Measurements from ENCODE around the gene PRDX6. TPM values are rescaled to one million over a fixed set of nuclear protein-coding genes. Genes with fewer than 3 reads are reported as not detected.

PRDX6 gene
- total and polyA plus RNA-seq, 2 of the 4 experiments (the other 2 are of a cell fraction) = 373 to 426 TPM

DNA sequence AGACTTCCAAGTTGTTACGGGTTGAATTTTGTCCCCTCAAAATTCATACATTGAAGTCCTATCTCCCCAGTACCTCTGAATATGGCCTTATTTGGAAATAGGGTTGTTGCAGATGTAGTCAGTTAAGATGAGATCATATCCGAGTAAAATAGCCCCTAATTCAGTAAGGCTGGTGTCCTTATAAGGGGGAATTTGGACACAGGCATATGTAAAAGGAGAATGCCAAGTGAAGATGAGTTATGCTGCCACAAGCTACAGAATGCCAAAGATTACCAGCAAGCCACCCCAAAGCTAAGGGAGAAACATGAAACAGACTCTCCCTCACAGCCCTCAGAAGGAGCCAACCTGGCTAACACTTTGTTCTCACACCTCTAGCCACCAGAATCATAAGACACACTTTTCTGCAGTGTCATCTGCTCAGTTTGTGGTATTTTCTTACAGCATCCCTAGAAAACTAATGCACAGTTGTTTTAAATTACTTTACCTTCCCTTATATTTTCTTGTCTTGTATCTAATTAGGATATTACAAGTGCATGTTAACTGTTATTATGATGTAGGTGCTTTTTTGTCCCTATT, 43.3 kb upstream of the PRDX6 start:
- Histone ChIP-seq H3K14ac (replicated peaks; ENCODE audit: low read depth, low read length) (no peak overlapping the region), H4K91ac (ENCODE audit: insufficient read depth, low read depth, low read length) (no peak overlapping the region), H3K9ac (ENCODE audit: low read depth, low read length) (no peak overlapping the region), H3K9me1 (ENCODE audit: insufficient read depth, low read length) (peaks cover 3% of the 10 kb centered on the region; the same call in 1 of the 2 replicates), H3K56ac (ENCODE audit: extremely low read depth, insufficient read depth, low read length) (no peak overlapping the region), H2BK5ac (ENCODE audit: low read depth, low read length, poor library complexity, severe bottlenecking) (no peak overlapping the region), H4K20me1 (ENCODE audit: insufficient read depth, low read length) (no peaks in the 10 kb centered on the region), H2BK20ac (ENCODE audit: low read depth, low read length) (no peak overlapping the region), H3K27me3 (ENCODE audit: control insufficient read depth, insufficient read depth, low read length) (no peaks in the 10 kb centered on the region), H3K4me1 (ENCODE audit: control insufficient read depth, insufficient read depth, low read length) (peaks cover 5% of the 10 kb centered on the region; the same call in 1 of the 2 replicates), H3K4me2 (ENCODE audit: low read depth, low read length) (no peak overlapping the region), H2BK120ac (ENCODE audit: low read depth, low read length) (no peak overlapping the region), H4K5ac (ENCODE audit: low read depth, low read length) (no peak overlapping the region), H2AFZ (replicated peaks; ENCODE audit: low read length, poor library complexity) (no peak overlapping the region), H3K4me3 (ENCODE audit: insufficient read depth, low read depth, low read length) (no peak overlapping the region), H3K27ac (ENCODE audit: insufficient read depth, low read length) (no peak overlapping the region), H3K4ac (ENCODE audit: low read depth, low read length) (no peak overlapping the region), H3K23ac (ENCODE audit: low read depth, low read length) (no peak overlapping the region), H2AK5ac (ENCODE audit: low read depth, low read length) (no peak overlapping the region), H3K36me3 (ENCODE audit: control insufficient read depth, insufficient read depth, low read length) (no peaks in the 10 kb centered on the region), H3K18ac (ENCODE audit: low read depth, low read length) (no peak overlapping the region), H3K9me3 (ENCODE audit: control insufficient read depth, insufficient read depth, low read length) (no peaks in the 10 kb centered on the region), H4K8ac (ENCODE audit: low read depth in 2 of 2, low read length in 2 of 2) (no peak overlapping the region), H3K79me1 (ENCODE audit: low read depth in 1 of 2, low read length in 2 of 2) (peaks cover 0 to 9% of the 10 kb centered on the region in 2 experiments; a peak in 1 of 4 replicates), H2AK9ac (replicated peaks; ENCODE audit: low read depth, low read length, poor library complexity) (no peak overlapping the region), H2BK15ac (ENCODE audit: low read depth, low read length) (no peak overlapping the region)
- no TSS peak for BruUV-seq (replicated peaks)
- ChIA-PET CTCF (no interaction called here), POLR2A (ENCODE audit: unreplicated experiment) (no interaction called here)
- ATAC-seq (ENCODE audit: low read depth) = no peak
- intact Hi-C loops (cut with micrococcal nuclease) (loop anchor here (5.0 to 10.0 kb wide), 6 partner anchors 338 to 781 kb away; partner anchors contain the start of genes GAS5 and ZBTB37), in situ Hi-C loops (cut with MboI; ENCODE audit: low sequenced_read_pairs) (loop anchor here (10.0 kb wide), 1 partner anchor 391 kb away; the partner anchor contains the start of genes CENPL and DARS2), dilution Hi-C loops (cut with HindIII; ENCODE audit: low sequenced_read_pairs, unreplicated experiment) (no loop called here)
- TF ChIP-seq CHD1 (IDR thresholded peaks at IDR 0.05; ENCODE audit: low read depth, low read length) (no peak), RAD21 (IDR thresholded peaks at IDR 0.05; ENCODE audit: low read length) (no peak), CEBPB (IDR thresholded peaks at IDR 0.05; ENCODE audit: low read depth, low read length) (no peak), RFX5 (IDR thresholded peaks at IDR 0.05; ENCODE audit: low read depth, low read length) (no peak), MAFK (IDR thresholded peaks at IDR 0.05; ENCODE audit: low read depth, low read length) (no peak), FOS (IDR thresholded peaks at IDR 0.05; ENCODE audit: low read depth, low read length) (no peak), POLR2A (IDR thresholded peaks at IDR 0.05; ENCODE audit: low read depth, low read length) (no peak)
- TF ChIP-seq, protein P1, sequence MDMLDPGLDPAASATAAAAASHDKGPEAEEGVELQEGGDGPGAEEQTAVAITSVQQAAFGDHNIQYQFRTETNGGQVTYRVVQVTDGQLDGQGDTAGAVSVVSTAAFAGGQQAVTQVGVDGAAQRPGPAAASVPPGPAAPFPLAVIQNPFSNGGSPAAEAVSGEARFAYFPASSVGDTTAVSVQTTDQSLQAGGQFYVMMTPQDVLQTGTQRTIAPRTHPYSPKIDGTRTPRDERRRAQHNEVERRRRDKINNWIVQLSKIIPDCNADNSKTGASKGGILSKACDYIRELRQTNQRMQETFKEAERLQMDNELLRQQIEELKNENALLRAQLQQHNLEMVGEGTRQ (IDR thresholded peaks at IDR 0.05; ENCODE audit: low read depth, low read length) = no peak
- TF ChIP-seq, protein P2, sequence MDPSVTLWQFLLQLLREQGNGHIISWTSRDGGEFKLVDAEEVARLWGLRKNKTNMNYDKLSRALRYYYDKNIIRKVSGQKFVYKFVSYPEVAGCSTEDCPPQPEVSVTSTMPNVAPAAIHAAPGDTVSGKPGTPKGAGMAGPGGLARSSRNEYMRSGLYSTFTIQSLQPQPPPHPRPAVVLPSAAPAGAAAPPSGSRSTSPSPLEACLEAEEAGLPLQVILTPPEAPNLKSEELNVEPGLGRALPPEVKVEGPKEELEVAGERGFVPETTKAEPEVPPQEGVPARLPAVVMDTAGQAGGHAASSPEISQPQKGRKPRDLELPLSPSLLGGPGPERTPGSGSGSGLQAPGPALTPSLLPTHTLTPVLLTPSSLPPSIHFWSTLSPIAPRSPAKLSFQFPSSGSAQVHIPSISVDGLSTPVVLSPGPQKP (IDR thresholded peaks at IDR 0.05; ENCODE audit: borderline replicate concordance, low read depth, low read length) = no peak
- TF ChIP-seq, protein P3, sequence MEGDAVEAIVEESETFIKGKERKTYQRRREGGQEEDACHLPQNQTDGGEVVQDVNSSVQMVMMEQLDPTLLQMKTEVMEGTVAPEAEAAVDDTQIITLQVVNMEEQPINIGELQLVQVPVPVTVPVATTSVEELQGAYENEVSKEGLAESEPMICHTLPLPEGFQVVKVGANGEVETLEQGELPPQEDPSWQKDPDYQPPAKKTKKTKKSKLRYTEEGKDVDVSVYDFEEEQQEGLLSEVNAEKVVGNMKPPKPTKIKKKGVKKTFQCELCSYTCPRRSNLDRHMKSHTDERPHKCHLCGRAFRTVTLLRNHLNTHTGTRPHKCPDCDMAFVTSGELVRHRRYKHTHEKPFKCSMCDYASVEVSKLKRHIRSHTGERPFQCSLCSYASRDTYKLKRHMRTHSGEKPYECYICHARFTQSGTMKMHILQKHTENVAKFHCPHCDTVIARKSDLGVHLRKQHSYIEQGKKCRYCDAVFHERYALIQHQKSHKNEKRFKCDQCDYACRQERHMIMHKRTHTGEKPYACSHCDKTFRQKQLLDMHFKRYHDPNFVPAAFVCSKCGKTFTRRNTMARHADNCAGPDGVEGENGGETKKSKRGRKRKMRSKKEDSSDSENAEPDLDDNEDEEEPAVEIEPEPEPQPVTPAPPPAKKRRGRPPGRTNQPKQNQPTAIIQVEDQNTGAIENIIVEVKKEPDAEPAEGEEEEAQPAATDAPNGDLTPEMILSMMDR (conservative IDR thresholded peaks at IDR 0.05; ENCODE audit: low read depth, low read length) = no peak
- no peak for DNase-seq
- no CpG with 5 or more reads among the region's 2 CpGs for WGBS, 2 experiments (ENCODE audit: extremely low coverage in 2 of 2, insufficient read length in 1 of 2)

Measured in IMR-90 (cell line).